Posterior vena cava (tissue), 2 donors: ENCODE measurements around the gene ACOT2. TPM values are rescaled to one million over a fixed set of nuclear protein-coding genes. Genes with fewer than 3 reads are reported as not detected.

Experiments used
- DNase-seq: peaks from one replicate; pipeline ENCODE4 v3.0.0-alpha.2; 2020; ENCODE audit warnings: low spot score
- intact Hi-C, 2 donors: fragments of 100-400 bp; cut with DNase I; formaldehyde crosslinking; loops; one replicate each; pipeline versions ENCODE4 v1.14.1 to v1.14.2; 2022 to 2023
- total RNA-seq, 2 donors: library from RNA; stranded (reverse); fragmentation: NEBNext Ultra II Directional; extraction: Animal tissue kit (Norgen Biotek cat#: 25700); gene quantifications; one replicate each; pipeline ENCODE4 v1.2.1, GENCODE V29; 2021
- donor health status: DM: yes; HTN: yes; CAD: no.
- donor health status: DM: yes; HTN: yes; CAD: no.

ACOT2 gene
- total RNA-seq, 2 donors from 2014 or later = 52.2 to 53.8 TPM

DNA sequence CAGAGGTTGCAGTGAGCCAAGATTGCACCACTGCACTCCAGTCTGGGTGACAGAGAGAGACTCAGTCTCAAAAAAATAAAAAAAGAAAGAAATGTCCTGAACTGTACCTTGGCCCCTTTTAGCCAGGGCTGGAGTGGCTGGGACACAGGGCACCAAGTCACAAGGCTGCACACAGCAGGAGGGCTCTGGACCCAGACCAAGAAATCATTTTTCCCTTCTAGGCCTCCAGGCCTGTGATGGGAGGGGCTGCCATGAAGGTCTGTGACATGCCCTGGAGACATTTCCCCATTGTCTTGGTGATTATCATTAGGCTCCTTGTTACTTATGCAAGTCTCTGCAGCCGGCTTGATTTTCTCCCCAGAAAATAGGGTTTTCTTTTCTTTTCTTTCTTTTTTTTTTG lies 38.2 kb downstream of the ACOT2 start:
- intact Hi-C loops = no loop called here
- DNase-seq = peak; percentile 19

DNA sequence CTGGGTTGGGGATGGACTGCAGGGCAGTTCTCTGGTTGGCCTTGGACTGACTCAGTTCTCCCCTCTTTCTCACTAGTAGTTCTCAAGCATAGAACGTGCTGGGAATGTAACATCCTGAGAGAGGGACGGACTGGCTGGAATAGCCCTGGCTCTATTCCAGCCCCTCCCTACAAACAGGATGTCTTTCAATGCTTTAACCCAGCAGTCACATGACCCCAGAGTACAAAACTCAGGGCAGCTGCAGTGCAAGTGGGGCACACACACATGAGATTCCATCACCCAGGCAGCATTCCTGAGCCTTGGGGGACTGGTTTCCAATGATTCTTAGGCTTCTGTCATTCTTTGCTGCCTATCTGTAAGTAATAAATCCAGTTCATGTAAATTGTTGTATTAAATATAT lies 41.7 kb downstream of the ACOT2 start:
- intact Hi-C loops = no loop called here
- no peak for DNase-seq

DNA sequence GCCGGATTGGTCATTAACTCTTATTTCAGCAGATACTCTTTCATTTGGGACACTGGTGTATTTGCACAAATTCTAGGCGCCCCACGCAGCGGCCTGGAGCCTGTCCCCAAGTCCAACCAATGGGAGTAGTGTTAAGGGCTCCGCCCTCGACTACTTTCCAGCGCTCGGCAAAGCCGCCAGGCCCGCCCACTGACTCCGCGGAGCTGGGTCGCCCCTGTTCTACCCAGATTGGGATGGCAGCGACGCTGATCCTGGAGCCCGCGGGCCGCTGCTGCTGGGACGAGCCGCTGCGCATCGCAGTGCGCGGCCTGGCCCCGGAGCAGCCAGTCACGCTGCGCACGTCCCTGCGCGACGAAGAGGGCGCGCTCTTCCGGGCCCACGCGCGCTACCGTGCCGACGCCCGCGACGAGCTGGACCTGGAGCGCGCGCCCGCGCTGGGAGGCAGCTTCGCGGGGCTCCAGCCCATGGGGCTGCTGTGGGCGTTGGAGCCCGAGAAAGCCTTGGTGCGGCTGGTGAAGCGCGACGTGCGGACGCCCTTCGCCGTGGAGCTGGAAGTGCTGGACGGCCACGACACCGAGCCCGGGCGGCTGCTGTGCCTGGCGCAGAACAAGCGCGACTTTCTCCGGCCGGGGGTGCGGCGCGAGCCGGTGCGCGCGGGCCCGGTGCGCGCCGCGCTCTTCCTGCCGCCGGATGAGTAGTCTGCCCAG lies 43.5 kb downstream of the ACOT2 start, which contains the start of gene ACOT6:
ACOT6 (plus strand) TSS at position 179 of the 707 bp plus-strand sequence; CDS start at position 234, 55 bp downstream.
- peak; percentile 92 for DNase-seq
- intact Hi-C loops = no loop called here

DNA sequence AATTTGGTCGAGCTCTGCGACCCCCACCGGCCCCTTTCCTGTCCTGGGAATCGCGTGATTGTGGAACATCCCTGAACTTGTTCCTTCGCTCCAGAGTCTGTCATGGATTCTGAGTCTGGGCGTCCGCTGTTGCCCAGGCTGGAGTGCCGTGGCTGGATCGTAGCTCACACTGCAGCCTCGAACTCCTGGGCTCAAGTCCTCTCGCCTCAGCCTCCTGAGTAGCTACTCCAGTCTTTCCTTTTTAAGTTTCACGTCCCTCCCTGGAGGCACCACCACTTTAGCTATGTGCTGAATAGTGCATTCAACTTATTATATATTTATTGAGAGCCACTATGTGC lies 44.0 kb downstream of the ACOT2 start:
- intact Hi-C loops = no loop called here
- no peak for DNase-seq

DNA sequence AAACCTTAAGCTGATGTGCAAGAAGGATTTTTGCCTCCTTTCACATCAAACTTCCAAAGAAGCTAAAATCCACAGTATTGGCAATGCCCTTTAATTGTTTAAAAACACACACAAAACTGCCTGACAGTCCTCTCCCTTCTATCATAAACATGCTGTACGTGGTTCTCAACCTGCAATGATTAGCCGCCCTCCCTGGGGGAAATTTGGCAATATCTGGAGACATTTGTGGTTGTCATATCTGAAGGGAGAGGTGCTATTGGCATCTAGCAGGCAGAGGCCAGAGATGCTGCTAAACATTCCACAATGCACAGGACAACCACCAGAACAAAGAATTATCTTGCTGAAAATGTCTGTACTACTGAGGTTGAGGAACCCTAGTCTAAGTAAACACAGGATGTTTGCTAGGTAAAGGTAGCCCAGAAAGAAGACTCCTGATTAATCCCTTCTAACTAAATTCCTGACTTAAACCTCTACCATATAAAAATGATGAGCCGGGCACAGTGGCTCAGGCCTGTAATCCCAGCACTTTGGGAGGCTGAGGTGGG lies 44.5 kb downstream of the ACOT2 start:
- DNase-seq = no peak

DNA sequence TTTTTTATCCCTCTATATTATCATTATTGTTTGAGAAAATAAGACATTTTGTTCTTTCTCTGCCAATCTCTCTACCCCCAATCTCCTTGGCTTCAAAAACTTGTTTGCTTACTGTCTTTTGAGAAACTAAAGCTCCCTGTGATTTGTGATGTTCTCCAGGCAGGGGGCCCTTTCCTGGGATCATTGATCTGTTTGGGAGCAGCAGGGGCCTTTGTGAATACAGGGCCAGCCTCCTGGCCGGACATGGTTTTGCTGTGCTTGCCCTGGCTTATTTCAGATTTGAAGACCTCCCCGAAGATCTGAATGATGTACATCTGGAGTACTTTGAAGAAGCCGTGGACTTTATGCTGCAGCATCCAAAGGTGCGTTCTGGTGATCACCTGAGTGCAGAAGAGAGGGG lies 47.8 kb downstream of the ACOT2 start:
- intact Hi-C loops = no loop called here
- no peak for DNase-seq

More for the DNA sequence above, 44.5 kb downstream of the ACOT2 start:
- intact Hi-C loops = no loop called here

DNA sequence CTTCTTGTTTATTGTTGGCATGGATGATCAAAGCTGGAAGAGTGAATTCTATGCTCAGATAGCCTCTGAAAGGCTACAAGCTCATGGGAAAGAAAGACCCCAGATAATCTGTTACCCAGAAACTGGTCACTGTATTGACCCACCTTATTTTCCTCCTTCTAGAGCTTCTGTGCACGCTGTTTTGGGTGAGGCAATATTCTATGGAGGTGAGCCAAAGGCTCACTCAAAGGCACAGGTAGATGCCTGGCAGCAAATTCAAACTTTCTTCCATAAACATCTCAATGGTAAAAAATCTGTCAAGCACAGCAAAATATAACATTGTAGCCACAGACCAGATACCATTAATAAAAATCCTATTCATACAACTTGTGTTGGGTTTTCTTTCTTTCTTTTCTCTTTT lies 50.5 kb downstream of the ACOT2 start:
- no peak for DNase-seq
- intact Hi-C loops = no loop called here

DNA sequence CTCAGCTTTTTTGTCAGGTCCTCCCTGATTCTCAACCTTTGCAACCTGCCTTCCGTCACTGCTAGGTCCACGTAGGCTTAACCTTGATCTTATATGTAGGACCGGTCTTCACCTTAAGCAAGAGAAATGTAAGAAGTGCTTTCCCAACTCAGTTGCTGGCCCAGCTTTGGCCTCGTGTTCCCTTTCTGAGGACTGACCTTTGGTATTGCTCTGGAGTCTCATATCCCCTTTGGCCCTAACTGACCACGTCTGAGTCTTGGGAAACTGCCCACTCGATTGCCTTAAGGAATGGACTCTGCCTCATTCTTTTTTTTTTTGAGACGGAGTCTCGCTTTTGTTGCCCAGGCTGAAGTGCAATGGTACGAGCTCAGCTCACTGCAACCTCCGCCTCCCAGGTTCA lies 51.3 kb downstream of the ACOT2 start:
- DNase-seq = no peak
- intact Hi-C loops = no loop called here

DNA sequence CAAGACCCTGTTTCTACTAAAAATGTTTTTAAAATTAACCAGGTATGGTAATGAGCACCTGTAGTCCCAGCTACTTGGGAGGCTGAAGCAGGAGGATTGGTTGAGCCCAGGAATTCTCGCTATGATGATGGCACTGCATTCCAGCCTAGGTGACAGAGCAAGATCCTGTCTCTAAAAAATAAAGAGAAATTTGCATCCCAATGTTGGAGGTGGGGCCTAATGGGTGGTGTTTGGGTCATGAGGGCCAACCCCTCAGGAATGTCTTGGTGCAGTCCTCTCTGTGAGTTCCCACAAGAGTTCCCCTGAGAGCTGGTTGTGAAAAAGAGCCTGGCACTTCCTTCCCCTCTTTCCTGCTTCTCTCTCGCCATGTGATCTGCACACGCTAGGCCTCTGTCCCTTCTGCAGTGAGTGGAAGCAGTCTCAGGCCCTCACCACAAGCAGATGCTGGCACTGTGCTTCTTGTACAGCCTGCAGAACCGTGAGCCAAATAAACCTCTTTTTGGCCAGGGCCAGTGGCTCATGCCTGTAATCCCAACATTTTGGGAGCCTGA lies 54.6 kb downstream of the ACOT2 start:
- DNase-seq = no peak
- intact Hi-C loops = no loop called here

Other genes with a start within 250 kb of the ACOT2 start
- 10 to 100 TPM; 68.7 to 76.5 TPM for gene NUMB, start 110.7 kb upstream of the ACOT2 start, total RNA-seq
- gene RIOX1, start 78.3 kb upstream of the ACOT2 start, total RNA-seq = 1 to 10 TPM; 9.2 to 9.3 TPM
- gene ACOT1, start 32.1 kb upstream of the ACOT2 start, total RNA-seq = 10 to 100 TPM in 1 of 2 donors, 1 to 10 TPM in 1; 8.5 to 18.4 TPM
- gene HEATR4, start 10.3 kb upstream of the ACOT2 start, total RNA-seq = 1 to 10 TPM in 1 of 2 donors, under 1 TPM in 1; 0.67 to 1.2 TPM
- gene ACOT4, start 22.7 kb downstream of the ACOT2 start, total RNA-seq = 1 to 10 TPM in 1 of 2 donors, under 1 TPM in 1; 0.33 to 1.8 TPM
- gene ACOT6, start 43.3 kb downstream of the ACOT2 start, total RNA-seq = not detected
- gene DNAL1, start 75.8 kb downstream of the ACOT2 start, total RNA-seq = 10 to 100 TPM; 20.2 to 32.7 TPM
- gene PNMA1, start 145.2 kb downstream of the ACOT2 start, total RNA-seq = 10 to 100 TPM; 64.8 to 88.7 TPM